ENCODE results near the gene GLIPR1L2.

GRCh38 chr12:75361408-75361807, 29.5 kb upstream of the GLIPR1L2 start:
- TF ChIP-seq REST (IDR thresholded peaks at IDR 0.05; ENCODE audit: insufficient read depth in 1 of 2, low read depth in 2 of 2, low read length in 2 of 2) (no peak), TAF1 (IDR thresholded peaks at IDR 0.05; ENCODE audit: borderline replicate concordance, insufficient read depth, low read length) (no peak)
